Thoracic aorta (tissue), 2 donors: ENCODE measurements around the gene MARVELD3. TPM values are rescaled to one million over a fixed set of nuclear protein-coding genes. Genes with fewer than 3 reads are reported as not detected.
"Not testable (repeated sequence)": the region's sequence is repeated elsewhere in the genome, so short reads cannot be mapped to it uniquely, and the experiment has no call there.

Source experiments
- ATAC-seq: fragments of 150-250 bp; one replicate; pipeline ENCODE4 v1.8.0; 2017; ENCODE audit warnings: low read depth; ENCODE audit not compliant: insufficient number of reproducible peaks, low FRiP score
- DNase-seq: peaks from one replicate; pipeline ENCODE4 v3.0.0-alpha.2; 2020; ENCODE audit warnings: low spot score
- H3K27ac ChIP-seq, 2 donors: fragments of 200-600 bp; sonication (generic); 1 replicate in 1 of 2; 2 replicates in 1 of 2; pipeline ENCODE4 v1.5.1; 2016; ENCODE audit warnings: mild to moderate bottlenecking in 2 of 2, moderate library complexity in 2 of 2
- H3K27me3 ChIP-seq: fragments of 200-600 bp; sonication (generic); replicated peaks from 2 replicates; pipeline ENCODE4 v1.6.0; 2016; ENCODE audit warnings: mild to moderate bottlenecking; ENCODE audit not compliant: insufficient read depth
- H3K36me3 ChIP-seq: fragments of 200-600 bp; sonication (generic); one replicate; pipeline ENCODE4 v1.5.1; 2016
- H3K4me1 ChIP-seq, 2 donors: fragments of 200-600 bp; sonication (generic); 1 replicate in 1 of 2; 2 replicates in 1 of 2; pipeline versions ENCODE4 v1.5.1 to v1.6.0; 2016; ENCODE audit warnings: low read depth in 2 of 2, mild to moderate bottlenecking in 1 of 2; ENCODE audit not compliant: control insufficient read depth in 1 of 2
- H3K4me3 ChIP-seq: fragments of 200-600 bp; sonication (generic); 2 replicates; pipeline ENCODE4 v1.5.1; 2016; ENCODE audit warnings: mild to moderate bottlenecking
- H3K9me3 ChIP-seq: fragments of 200-600 bp; sonication (generic); 2 replicates; pipeline ENCODE4 v1.5.1; 2016
- total RNA-seq, 2 donors: library from RNA; depleted of rRNA; stranded (reverse); fragments of >200 nt; gene quantifications; one replicate each; pipeline versions ENCODE4 v1.1.0 to v1.2.3, GENCODE V29; 2016
- TF ChIP-seq, protein P1 (sequence below): fragments of 200-600 bp; sonication (generic); IDR thresholded peaks from one replicate; pipeline ENCODE4 v1.5.1; 2019; ENCODE audit warnings: antibody characterized with exemption

The MARVELD3 gene
- total RNA-seq, 2 donors from 2014 or later: not detected

DNA sequence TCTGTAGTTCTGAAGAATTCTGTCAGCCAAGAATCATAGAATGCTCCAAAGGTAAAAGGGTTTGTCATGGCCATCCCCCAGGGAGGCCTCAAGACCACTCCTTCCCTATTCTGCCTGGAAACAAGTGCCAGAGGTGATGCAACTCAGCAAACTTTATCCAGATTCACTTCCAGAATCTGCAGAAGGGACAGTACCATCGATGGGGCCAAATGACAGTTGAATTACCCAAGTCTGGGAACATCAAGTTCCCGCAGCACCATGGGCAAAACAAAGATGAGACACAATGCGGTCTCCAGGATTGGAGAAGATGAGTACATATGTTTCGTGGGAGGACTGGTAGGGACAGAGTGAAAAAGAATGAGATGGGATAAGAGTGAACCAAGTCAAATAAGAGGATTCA, 35.4 kb upstream of the MARVELD3 start:
- no peak overlapping the region for H3K27ac ChIP-seq

DNA sequence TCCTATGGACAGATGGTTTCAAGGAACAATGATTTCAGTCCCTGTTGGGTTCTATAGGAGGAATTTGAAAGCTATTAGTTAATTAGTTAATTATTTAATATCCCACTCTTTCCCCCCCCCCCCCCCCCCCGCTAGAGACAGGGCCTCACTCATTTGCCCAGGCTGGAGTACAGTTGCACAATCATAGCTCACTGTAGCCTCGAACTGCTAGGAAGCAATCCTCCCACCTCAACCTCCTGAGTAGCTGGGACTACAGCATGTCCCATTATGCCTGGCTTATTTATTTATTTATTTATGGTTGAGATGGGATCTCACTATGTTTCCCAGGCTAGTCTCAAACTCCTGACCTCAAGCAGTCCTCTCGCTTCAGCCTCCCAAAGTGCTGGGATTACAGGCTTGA, 34.1 kb upstream of the MARVELD3 start:
- H3K36me3 ChIP-seq: no peaks in the 10 kb centered on the region
- H3K9me3 ChIP-seq: no peaks in the 10 kb centered on the region
- H3K27ac ChIP-seq: no peak overlapping the region
- H3K4me1 ChIP-seq: no peaks in the 10 kb centered on the region
- TF ChIP-seq, protein P1, sequence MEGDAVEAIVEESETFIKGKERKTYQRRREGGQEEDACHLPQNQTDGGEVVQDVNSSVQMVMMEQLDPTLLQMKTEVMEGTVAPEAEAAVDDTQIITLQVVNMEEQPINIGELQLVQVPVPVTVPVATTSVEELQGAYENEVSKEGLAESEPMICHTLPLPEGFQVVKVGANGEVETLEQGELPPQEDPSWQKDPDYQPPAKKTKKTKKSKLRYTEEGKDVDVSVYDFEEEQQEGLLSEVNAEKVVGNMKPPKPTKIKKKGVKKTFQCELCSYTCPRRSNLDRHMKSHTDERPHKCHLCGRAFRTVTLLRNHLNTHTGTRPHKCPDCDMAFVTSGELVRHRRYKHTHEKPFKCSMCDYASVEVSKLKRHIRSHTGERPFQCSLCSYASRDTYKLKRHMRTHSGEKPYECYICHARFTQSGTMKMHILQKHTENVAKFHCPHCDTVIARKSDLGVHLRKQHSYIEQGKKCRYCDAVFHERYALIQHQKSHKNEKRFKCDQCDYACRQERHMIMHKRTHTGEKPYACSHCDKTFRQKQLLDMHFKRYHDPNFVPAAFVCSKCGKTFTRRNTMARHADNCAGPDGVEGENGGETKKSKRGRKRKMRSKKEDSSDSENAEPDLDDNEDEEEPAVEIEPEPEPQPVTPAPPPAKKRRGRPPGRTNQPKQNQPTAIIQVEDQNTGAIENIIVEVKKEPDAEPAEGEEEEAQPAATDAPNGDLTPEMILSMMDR: no peak
- no peaks in the 10 kb centered on the region for H3K27me3 ChIP-seq
- no peak overlapping the region for H3K4me3 ChIP-seq
- ATAC-seq: no peak
- no peak for DNase-seq

More for the DNA sequence above, 35.4 kb upstream of the MARVELD3 start:
- DNase-seq (no peak), ATAC-seq (no peak)
- no peaks in the 10 kb centered on the region for H3K4me1 ChIP-seq
- no peak overlapping the region for H3K4me3 ChIP-seq
- TF ChIP-seq, protein P1: no peak
- H3K36me3 ChIP-seq: no peaks in the 10 kb centered on the region
- H3K9me3 ChIP-seq: no peaks in the 10 kb centered on the region
- no peaks in the 10 kb centered on the region for H3K27me3 ChIP-seq

DNA sequence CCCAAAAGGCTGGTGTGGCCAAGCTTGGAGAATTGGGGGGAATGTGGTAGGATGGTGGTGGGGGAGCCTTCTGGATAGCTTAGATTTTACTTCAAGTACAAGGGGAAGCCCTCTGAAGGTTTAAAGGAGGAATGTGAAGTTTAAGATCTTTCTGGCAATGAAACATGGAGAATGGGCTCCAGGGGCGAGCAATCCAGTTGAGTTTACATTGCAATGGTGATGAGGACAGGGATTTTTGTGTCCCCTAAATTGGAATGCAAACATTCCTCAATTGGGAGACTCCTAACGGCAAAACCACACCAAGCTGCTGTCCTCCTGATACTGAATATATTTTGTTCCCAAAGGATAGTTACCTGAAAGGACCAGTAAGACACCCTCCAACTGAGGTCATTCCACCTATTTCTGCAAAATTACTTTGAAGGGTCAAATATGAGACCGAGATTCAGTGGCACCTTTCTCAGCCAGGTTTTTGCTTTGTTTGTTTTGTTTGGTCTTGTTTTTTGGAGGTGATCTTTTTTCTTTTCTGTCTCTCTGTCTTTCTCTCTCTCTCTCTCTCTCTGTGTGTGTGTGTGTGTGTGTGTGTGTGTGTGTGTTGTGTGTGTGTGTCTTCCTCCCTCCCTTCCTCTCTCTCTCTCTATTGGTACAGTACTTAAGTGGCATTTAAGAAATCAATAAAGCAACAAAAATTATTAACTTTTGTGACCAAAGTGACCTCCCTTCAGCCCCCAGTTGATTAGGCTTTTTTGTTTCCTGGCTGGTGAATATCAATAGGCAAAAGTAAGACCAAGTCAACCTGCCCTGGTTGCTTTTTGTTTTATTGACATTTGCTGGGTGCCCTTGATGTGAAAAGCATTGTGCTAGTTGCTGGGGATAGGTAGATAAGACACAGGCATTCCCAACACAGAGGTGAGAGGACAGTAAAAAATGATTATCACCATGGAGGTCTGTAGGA, 32.7 kb upstream of the MARVELD3 start:
- Histone ChIP-seq H3K27ac (no peak overlapping the region), H3K4me1 (no peaks in the 10 kb centered on the region), H3K9me3 (no peaks in the 10 kb centered on the region), H3K36me3 (no peaks in the 10 kb centered on the region), H3K4me3 (no peak overlapping the region), H3K27me3 (no peaks in the 10 kb centered on the region)
- no peak for ATAC-seq
- TF ChIP-seq, protein P1: no peak
- no peak for DNase-seq

DNA sequence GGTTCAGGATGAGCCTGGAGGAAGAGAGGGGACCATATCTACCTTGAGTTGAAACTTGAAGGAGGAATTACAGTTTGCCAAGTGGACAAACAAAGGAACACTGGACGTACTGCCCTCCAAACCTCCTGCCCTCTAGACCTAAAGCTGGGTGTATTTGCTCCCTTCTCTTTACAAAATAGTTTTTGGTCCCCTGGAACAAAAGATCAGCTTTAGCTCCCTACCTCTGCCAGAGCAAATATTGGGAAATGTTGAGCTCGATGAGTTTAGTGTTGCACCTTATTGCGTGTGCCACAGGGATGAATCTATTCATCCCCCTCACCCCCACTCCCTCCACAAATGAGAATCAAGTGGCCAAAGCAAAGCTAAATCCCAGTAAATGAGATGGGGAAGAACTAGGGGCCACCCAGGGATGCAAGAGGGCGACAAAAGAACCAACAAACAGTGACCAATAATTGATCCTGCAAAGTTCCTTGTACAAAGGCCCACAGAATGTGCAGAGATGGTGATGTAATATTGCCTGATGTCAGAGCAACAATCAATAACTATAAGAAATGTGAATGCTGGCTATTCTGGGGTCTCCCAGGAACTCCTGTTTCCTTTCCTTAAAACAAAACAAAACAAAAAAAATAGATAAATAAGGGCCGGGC, 31.9 kb upstream of the MARVELD3 start:
- no peaks in the 10 kb centered on the region for H3K27me3 ChIP-seq
- TF ChIP-seq, protein P1: no peak
- ATAC-seq: no peak
- H3K9me3 ChIP-seq: no peaks in the 10 kb centered on the region
- H3K27ac ChIP-seq: no peak overlapping the region
- no peaks in the 10 kb centered on the region for H3K36me3 ChIP-seq
- no peak overlapping the region for H3K4me3 ChIP-seq
- no peak for DNase-seq
- H3K4me1 ChIP-seq: no peaks in the 10 kb centered on the region

DNA sequence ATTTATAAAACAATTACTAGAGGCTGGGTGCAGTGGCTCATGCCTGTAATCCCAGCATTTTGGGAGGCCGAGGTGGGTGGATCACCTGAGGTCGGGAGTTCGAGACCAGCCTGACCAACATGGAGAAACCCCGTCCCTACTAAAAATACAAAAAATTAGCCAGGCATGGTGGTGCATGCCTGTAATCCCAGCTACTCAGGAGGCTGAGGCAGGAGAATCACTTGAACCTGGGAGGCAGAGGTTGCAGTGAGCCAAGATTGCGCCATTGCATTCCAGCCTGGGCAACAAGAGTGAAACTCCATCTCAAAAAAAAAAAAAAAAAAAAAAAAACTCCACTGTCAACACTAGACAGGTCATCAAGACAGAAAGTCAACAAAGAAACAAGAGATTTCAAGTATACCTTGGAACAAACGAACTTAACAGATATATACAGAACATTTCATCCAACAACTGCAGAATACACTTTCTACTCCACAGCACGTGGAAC, 30.6 kb upstream of the MARVELD3 start:
- H3K36me3 ChIP-seq, H3K27ac ChIP-seq, H3K27me3 ChIP-seq, H3K9me3 ChIP-seq, H3K4me3 ChIP-seq, DNase-seq, H3K4me1 ChIP-seq, ATAC-seq: not testable (repeated sequence)

DNA sequence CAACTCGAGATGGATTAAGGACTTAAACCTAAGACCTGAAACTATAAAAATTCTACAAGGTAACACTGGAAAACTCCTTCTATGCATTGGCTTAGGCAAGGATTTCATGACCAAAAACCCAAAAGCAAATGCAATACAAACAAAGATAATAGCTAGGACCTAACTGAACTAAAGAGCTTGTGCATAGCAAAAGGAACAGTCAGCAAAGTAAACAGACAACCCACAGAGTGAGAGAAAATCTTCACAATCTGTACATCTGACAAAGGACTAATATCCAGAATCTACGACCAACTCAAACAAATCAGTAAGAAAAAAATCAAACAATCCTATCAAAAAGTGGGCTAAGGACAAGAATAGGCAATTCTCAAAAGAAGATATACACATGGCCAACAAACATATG, 27.6 kb upstream of the MARVELD3 start:
- H3K36me3 ChIP-seq, H3K4me1 ChIP-seq, H3K9me3 ChIP-seq, H3K27me3 ChIP-seq, H3K27ac ChIP-seq, H3K4me3 ChIP-seq, DNase-seq, ATAC-seq: not testable (repeated sequence)
